HG02852 (cell line): ENCODE results near the gene AHCY.
"Not testable (repeated sequence)": the region's sequence is repeated elsewhere in the genome, so short reads cannot be mapped to it uniquely, and the experiment has no call there.

Experiments used
- ATAC-seq: cut with Tn5 transposase; IDR thresholded peaks from one replicate; pipeline ENCODE4 v1.9.1; 2021; ENCODE audit warnings: mild to moderate bottlenecking, moderate library complexity; ENCODE audit not compliant: unreplicated experiment

AHCY gene

GRCh38 chr20:34302723-34303533 is at the start of gene AHCY:
Gene AHCY (minus strand): TSS chr20:34303355. CDS start chr20:34303270, 85 bp downstream.
- peak; percentile 94 for ATAC-seq

- ATAC-seq: no peak
Observed at GRCh38 chr20:34350095-34350494, 46.9 kb upstream of the AHCY start.

GRCh38 chr20:34347571-34347970 is 44.4 kb upstream of the AHCY start:
- ATAC-seq: no peak

GRCh38 chr20:34346533-34346865 is 43.3 kb upstream of the AHCY start:
- not testable (repeated sequence) for ATAC-seq

- ATAC-seq: not testable (repeated sequence)
Observed at GRCh38 chr20:34345839-34346532, 42.8 kb upstream of the AHCY start.

- no peak for ATAC-seq
Observed at GRCh38 chr20:34345402-34345736, 42.2 kb upstream of the AHCY start.

- ATAC-seq: no peak
Observed at GRCh38 chr20:34344238-34344637, 41.1 kb upstream of the AHCY start.

GRCh38 chr20:34343458-34344211 is 40.5 kb upstream of the AHCY start:
- ATAC-seq: no peak

- not testable (repeated sequence) for ATAC-seq
Observed at GRCh38 chr20:34341199-34341598, 38.0 kb upstream of the AHCY start.

GRCh38 chr20:34340726-34341125 is 37.6 kb upstream of the AHCY start:
- ATAC-seq: not testable (repeated sequence)

- ATAC-seq: no peak
Observed at GRCh38 chr20:34337982-34338726, 35.0 kb upstream of the AHCY start.

- ATAC-seq: no peak
Observed at GRCh38 chr20:34337544-34337943, 34.4 kb upstream of the AHCY start.

- no peak for ATAC-seq
Observed at GRCh38 chr20:34334654-34335407, 31.7 kb upstream of the AHCY start.

- no peak for ATAC-seq
Observed at GRCh38 chr20:34333786-34334185, 30.6 kb upstream of the AHCY start.

GRCh38 chr20:34332262-34332920 is 29.2 kb upstream of the AHCY start:
- ATAC-seq: no peak

GRCh38 chr20:34331838-34332237 is 28.7 kb upstream of the AHCY start:
- no peak for ATAC-seq

- not testable (repeated sequence) for ATAC-seq
Observed at GRCh38 chr20:34330861-34331544, 27.8 kb upstream of the AHCY start.

GRCh38 chr20:34328928-34329677 is 25.9 kb upstream of the AHCY start:
- ATAC-seq: no peak
